Measurements from ENCODE around the gene RABL3.
"Not testable (repeated sequence)": the region's sequence is repeated elsewhere in the genome, so short reads cannot be mapped to it uniquely, and the experiment has no call there.

The RABL3 gene

GRCh38 chr3:120743556-120744195 lies 1.4 kb upstream of the RABL3 start:
- no peak for DNase-seq

GRCh38 chr3:120742849-120743365 lies 591 bp upstream of the RABL3 start:
- peak; percentile 34 for DNase-seq

GRCh38 chr3:120741837-120742197 lies 499 bp downstream of the RABL3 start:
- DNase-seq = no peak

DNA sequence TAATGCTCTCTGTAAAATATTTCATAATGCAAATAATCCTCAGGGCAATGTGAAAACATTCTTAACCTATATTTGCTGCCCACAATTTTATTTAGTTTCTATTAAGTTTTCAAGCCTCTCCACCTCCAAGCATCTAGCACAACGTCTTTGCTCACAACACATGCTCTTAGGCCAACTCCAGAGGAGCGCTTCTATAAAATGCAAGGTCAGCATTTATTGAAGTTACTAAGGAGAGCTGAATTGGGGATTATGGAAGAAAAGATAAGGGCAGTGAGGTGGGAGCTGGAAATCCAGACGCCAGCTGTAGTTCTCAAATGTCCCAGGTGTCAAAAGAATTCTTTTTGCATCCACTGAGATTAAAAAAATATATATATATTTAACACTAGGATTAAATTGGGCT lies 996 bp downstream of the RABL3 start:
- DNase-seq = no peak

DNA sequence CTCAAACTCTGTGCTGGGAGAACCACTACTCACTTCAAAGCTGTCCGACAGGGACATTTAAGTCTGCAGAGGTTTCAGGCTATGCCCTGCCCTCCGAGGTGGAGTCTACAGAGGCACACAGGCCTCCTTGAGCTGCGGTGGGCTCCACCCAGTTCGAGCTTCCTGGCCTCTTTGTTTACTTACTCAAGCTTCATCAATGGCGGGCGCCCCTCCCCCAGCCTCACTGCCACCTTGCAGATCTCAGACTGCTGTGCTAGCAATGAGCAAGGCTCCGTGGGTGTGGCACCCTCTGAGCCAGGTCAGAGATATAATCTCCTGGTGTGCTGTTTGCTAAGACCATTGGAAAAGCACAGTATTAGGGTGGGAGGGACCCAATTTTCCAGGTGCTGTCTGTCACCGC lies 4.3 kb downstream of the RABL3 start:
- DNase-seq = not testable (repeated sequence)

GRCh38 chr3:120730576-120731542 lies 11.5 kb downstream of the RABL3 start:
- no peak for DNase-seq

- DNase-seq = no peak
Measured at GRCh38 chr3:120726791-120727190, 15.5 kb downstream of the RABL3 start.

GRCh38 chr3:120719167-120719834 lies 23.0 kb downstream of the RABL3 start:
- peak; percentile 52 for DNase-seq

DNA sequence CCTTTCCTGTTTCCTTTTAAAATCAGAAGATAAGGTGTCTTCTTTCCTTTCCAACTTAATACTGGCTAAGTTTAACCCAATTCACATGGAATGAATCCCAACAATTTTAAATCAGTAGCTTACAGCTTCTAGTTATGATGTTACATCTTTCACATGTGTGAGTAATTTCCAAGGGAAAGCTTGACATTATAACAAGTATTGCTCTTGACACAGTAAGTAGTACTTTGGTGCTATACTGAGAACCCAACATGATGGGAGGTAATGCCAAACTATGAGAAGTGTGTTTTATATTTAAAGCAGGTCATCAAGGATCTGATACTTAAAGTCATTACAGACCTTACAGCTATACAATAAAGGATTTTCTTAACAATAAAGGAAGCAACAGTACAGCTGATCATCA lies 29.1 kb downstream of the RABL3 start:
- no peak for DNase-seq

GRCh38 chr3:120710369-120710768 lies 31.9 kb downstream of the RABL3 start:
- DNase-seq = no peak

GRCh38 chr3:120708408-120708807 lies 33.9 kb downstream of the RABL3 start:
- no peak for DNase-seq

- DNase-seq = no peak
Measured at GRCh38 chr3:120706950-120707349, 35.4 kb downstream of the RABL3 start.

DNA sequence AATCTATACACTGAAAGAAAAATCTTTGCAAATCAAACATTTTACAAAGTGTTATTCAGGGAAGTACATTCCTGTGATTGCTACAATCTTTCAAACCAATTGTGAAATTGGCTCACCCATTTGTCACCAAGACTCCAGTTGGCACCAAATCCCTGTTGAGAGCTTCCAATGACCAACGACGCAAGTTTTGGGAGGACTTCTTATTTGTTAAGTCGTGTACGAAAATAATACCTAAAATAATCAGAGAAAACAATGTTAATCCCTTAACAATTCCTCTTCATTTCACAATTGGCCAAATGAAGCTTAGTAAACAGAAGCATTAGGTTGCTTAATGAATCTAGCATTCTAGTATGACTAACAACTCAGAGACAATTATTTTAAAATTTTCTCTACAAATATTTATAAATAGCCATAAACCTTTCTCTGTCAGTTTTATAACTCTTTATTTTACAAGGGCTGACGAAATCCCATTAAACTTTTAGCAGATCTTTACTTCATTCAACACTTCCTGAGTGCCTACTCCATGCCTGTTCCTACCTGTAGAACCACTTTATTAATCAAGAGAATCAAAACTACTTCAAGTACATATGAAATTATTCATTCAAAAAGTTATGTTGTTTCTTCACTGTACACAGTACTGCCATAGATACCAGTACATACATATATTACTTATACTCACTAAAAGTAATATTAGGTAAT lies 36.3 kb downstream of the RABL3 start:
- no peak for DNase-seq

DNA sequence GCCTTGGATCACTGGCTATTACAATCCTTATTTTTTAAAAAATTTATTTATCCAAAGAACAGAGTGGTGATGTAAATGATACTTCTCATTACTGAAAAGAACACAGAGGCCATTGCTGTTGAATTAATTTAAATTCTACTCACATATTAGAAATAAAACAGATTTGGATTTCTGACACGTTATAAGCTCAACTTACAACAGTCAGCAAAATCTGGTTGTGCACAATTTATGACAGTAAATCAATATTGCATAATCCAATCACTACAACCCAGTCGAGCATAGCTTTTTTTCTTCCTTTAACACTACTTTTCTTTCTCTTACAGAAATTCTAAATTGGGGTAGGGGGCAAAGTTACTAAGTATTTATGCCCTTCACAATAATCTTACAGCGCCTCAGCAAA lies 43.0 kb downstream of the RABL3 start:
- DNase-seq = no peak

- DNase-seq = no peak
Measured at GRCh38 chr3:120693439-120694171, 48.7 kb downstream of the RABL3 start.

DNA sequence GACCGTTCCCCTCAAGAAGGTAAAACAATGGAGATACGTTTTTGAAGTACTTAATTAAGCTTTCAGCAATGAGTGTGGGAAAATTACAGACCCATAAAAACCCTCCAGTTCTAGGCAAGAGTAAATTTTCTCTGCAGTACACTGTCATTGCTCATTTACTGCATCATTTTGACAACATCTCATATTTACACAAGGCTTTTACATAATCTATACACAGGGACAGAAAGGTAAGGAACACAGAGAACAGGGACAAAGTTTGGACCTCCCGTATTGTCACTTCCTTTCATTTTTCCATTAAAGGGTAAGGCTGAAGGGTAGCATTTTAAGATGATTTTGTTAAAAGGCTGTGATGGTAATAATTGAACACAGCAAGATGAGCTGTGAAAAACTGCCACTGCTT lies 52.9 kb downstream of the RABL3 start:
- DNase-seq = no peak

GRCh38 chr3:120688121-120688520 lies 54.2 kb downstream of the RABL3 start:
- no peak for DNase-seq

DNA sequence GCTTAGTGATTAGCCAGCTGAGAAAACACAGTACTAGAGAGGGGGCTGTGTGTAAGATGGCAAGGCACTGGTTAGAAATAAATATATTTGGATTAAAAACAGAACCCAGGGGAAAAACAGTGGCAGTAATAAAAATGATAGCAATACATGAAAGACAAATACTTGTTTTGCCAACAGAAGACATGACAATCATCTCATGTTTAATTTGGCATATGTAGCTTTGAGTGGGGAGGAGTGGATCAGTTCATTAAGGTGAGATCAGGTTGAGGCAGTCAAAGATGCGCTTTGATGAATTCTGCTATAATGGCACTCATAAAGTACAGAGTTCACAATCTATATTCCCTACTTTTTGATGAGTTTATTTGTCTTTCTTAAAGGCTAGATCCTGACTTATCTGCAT lies 56.9 kb downstream of the RABL3 start:
- DNase-seq = no peak

DNA sequence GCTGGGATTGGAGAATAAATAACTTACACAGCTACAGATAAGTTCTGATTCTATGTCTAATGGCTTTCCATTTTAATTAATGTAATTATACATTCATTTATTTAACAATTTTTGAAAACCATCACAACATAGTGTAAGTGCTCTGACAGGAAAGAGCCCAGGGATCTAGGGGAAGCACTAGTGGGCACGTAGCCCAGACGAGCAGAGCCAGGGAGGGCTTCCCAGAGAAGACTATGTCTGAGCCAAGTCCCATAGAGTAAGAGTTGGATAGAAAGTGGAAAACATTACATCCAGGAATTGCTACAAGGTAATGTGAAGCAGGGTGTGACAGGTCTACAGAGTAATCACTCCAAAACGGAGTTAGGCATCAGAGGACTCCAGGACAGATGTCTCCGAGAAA lies 57.4 kb downstream of the RABL3 start:
- no peak for DNase-seq

DNA sequence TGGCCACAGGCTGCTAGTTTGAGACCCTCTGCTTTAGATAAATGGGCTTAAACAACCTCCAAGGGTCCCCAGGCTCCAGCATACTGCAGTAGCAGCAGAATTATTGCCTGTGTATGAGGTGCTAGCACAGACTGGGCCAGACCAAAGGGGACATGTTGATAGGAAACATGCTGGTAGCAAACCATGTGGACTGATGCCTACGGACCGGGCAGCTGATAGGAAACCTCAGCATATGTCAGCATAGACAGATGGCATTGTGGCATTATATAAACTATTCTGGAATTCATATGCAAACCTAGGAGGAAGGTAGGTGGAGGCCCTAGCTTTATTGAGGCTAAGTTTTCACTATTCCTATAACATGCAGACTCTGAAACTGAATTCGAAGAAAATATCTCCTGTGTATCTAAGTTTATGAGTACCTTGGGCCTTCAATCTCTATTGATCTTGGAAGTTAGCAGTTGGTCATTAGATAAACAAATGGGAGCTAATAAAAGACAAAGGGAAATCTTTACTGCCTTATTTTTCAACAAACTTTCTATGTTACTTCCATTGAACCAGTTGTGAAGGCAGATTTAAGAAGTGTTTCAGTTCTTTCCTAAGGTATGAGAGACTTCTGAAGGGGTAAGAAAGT lies 58.5 kb downstream of the RABL3 start:
- no peak for DNase-seq

DNA sequence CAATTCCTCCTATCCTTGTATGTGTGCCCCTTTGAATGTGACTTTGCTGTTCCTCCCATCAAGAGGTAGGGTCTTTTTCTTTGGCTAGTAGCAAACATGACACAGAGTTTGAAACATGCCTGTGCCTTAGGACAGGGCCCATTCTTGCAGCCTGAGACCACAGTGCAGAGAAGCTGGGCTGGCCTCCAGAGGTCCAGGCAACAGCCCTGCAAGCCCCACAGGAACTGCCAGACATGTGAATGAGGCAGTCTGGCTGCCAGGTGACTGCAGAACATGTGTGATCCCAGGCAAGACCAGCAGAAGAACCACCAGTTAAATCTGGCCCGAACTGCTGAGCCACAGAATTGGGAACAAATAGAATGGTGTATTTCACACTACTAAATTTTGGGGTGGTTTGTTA lies 59.1 kb downstream of the RABL3 start:
- no peak for DNase-seq

Data from effector CD8-positive, alpha-beta T cell (primary cell).